Endothelial cell of umbilical vein (primary cell): ENCODE measurements around the gene APPL2.

Source experiments
- EZH2 ChIP-seq: IDR thresholded peaks from 2 replicates; pipeline ENCODE4 v1.6.1; 2012; ENCODE audit warnings: borderline replicate concordance, low read depth, mild to moderate bottlenecking, moderate library complexity, low read length, inconsistent platforms; ENCODE audit not compliant: severe bottlenecking
- JUN ChIP-seq: IDR thresholded peaks from 2 replicates; pipeline ENCODE4 v1.6.1; 2011; ENCODE audit warnings: borderline replicate concordance, low read depth; ENCODE audit not compliant: insufficient read length, insufficient read depth
- MYC ChIP-seq: IDR thresholded peaks from one replicate; pipeline ENCODE4 v1.6.1; 2011; ENCODE audit warnings: mild to moderate bottlenecking, low read depth, low read length
- POLR2A ChIP-seq: IDR thresholded peaks from 2 replicates; pipeline ENCODE4 v1.6.1; 2012; ENCODE audit warnings: low read depth, mild to moderate bottlenecking, control low read depth, low read length
- POLR2AphosphoS5 ChIP-seq: IDR thresholded peaks from 2 replicates; pipeline ENCODE4 v1.6.1; 2012; ENCODE audit warnings: low read depth, mild to moderate bottlenecking, control low read depth, low read length, moderate library complexity; ENCODE audit not compliant: insufficient read depth
- TF ChIP-seq, protein P1 (sequence below), 2 donors: IDR thresholded peaks; 1 replicate in 1 of 2; 2 replicates in 1 of 2; pipeline ENCODE4 v1.5.1; 2011; ENCODE audit warnings: low read length in 2 of 2, mild to moderate bottlenecking in 2 of 2, moderate library complexity in 2 of 2, control low read depth in 1 of 2, inconsistent platforms in 1 of 2, low read depth in 1 of 2; ENCODE audit not compliant: insufficient read depth in 1 of 2; ENCODE audit errors: extremely low read depth in 1 of 2
- TF ChIP-seq, protein P2 (sequence below): IDR thresholded peaks from 2 replicates; pipeline ENCODE4 v1.6.1; 2011; ENCODE audit not compliant: insufficient read depth, insufficient read length

DNA sequence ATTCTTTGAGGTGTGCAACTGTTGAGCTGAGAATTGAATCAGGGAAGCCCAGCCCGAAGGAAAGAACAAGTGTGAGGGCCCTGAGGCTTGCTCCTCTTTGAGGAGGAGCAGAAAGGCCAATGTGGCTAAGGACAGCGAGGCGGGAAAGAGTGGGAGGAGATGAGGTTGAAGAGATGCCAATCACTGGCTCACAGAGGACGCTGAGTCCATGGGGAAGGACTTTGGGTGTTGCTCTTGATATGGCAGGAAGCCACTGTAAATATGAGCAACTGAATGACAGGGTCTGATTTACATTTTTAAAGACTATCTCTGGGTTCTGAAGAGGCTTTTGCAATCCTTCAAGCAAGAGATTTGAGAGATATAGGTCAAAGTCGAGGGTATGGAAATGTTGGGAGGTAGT is 3.3 kb upstream of the APPL2 start:
- TF ChIP-seq EZH2, result no peak
- TF ChIP-seq, protein P1, sequence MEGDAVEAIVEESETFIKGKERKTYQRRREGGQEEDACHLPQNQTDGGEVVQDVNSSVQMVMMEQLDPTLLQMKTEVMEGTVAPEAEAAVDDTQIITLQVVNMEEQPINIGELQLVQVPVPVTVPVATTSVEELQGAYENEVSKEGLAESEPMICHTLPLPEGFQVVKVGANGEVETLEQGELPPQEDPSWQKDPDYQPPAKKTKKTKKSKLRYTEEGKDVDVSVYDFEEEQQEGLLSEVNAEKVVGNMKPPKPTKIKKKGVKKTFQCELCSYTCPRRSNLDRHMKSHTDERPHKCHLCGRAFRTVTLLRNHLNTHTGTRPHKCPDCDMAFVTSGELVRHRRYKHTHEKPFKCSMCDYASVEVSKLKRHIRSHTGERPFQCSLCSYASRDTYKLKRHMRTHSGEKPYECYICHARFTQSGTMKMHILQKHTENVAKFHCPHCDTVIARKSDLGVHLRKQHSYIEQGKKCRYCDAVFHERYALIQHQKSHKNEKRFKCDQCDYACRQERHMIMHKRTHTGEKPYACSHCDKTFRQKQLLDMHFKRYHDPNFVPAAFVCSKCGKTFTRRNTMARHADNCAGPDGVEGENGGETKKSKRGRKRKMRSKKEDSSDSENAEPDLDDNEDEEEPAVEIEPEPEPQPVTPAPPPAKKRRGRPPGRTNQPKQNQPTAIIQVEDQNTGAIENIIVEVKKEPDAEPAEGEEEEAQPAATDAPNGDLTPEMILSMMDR (IDR thresholded peaks at IDR 0.05; ENCODE audit: extremely low read depth in 1 of 2, insufficient read depth in 1 of 2, low read depth in 1 of 2, low read length in 2 of 2), result no peak
- TF ChIP-seq POLR2A, result no peak
- TF ChIP-seq, protein P2, sequence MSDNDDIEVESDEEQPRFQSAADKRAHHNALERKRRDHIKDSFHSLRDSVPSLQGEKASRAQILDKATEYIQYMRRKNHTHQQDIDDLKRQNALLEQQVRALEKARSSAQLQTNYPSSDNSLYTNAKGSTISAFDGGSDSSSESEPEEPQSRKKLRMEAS, result no peak
- TF ChIP-seq POLR2AphosphoS5, result no peak
- no peak for TF ChIP-seq MYC
- TF ChIP-seq JUN, result no peak
